Parathyroid adenoma (tissue), 2 donors: ENCODE results near the gene GDA.

ENCODE experiments used
- H2AFZ ChIP-seq: fragments of 300-600 bp; sonication (generic); one replicate; pipeline ENCODE4 v1.7.0; 2017; ENCODE audit warnings: antibody characterized with exemption, mild to moderate bottlenecking
- H3K27ac ChIP-seq: fragments of 300-600 bp; sonication (generic); one replicate; pipeline ENCODE4 v1.7.0; 2017
- H3K27me3 ChIP-seq: fragments of 300-600 bp; sonication (generic); one replicate; pipeline ENCODE4 v1.7.0; 2017; ENCODE audit warnings: low read length; ENCODE audit not compliant: control insufficient read depth, insufficient read depth
- H3K36me3 ChIP-seq: fragments of 300-600 bp; sonication (generic); one replicate; pipeline ENCODE4 v1.7.0; 2017; ENCODE audit warnings: low read length; ENCODE audit not compliant: control insufficient read depth, insufficient read depth
- H3K4me1 ChIP-seq: fragments of 300-600 bp; sonication (generic); one replicate; pipeline ENCODE4 v1.7.0; 2017; ENCODE audit warnings: control low read depth
- H3K4me2 ChIP-seq: fragments of 300-600 bp; sonication (generic); one replicate; pipeline ENCODE4 v1.7.0; 2017; ENCODE audit warnings: low read length
- H3K4me3 ChIP-seq: fragments of 300-600 bp; sonication (generic); one replicate; pipeline ENCODE4 v1.7.0; 2017; ENCODE audit warnings: low read depth, low read length
- H3K79me2 ChIP-seq: fragments of 300-600 bp; sonication (generic); one replicate; pipeline ENCODE4 v1.7.0; 2017; ENCODE audit warnings: control low read depth
- H3K9ac ChIP-seq: fragments of 300-600 bp; sonication (generic); one replicate; pipeline ENCODE4 v1.7.0; 2017; ENCODE audit warnings: mild to moderate bottlenecking
- H3K9me3 ChIP-seq: fragments of 300-600 bp; sonication (generic); one replicate; pipeline ENCODE4 v1.7.0; 2017; ENCODE audit warnings: low read length; ENCODE audit not compliant: control insufficient read depth
- CTCF ChIP-seq: fragments of 300-600 bp; sonication (generic); IDR thresholded peaks from one replicate; pipeline ENCODE4 v1.7.0; 2017; ENCODE audit warnings: antibody characterized with exemption, mild to moderate bottlenecking
- donor health status: primary hyperparathyroidism.

GDA gene

GRCh38 chr9:72210522-72210921 is 61.3 kb downstream of the GDA start:
- no peaks in the 10 kb centered on the region for H3K36me3 ChIP-seq
- no peaks in the 10 kb centered on the region for H3K79me2 ChIP-seq
- no peaks in the 10 kb centered on the region for H3K27me3 ChIP-seq
- H3K4me2 ChIP-seq: no peak overlapping the region
- H3K4me3 ChIP-seq: no peak overlapping the region
- TF ChIP-seq CTCF: no peak
- H2AFZ ChIP-seq: no peak overlapping the region
- H3K4me1 ChIP-seq: no peaks in the 10 kb centered on the region
- H3K9ac ChIP-seq: no peak overlapping the region
- H3K27ac ChIP-seq: no peak overlapping the region
- no peaks in the 10 kb centered on the region for H3K9me3 ChIP-seq

GRCh38 chr9:72211047-72211446 is 61.8 kb downstream of the GDA start:
- no peak for TF ChIP-seq CTCF
- Histone ChIP-seq H3K27me3 (no peaks in the 10 kb centered on the region), H3K79me2 (no peaks in the 10 kb centered on the region), H3K4me1 (no peaks in the 10 kb centered on the region), H3K9me3 (no peaks in the 10 kb centered on the region), H3K4me2 (no peak overlapping the region), H3K9ac (no peak overlapping the region), H2AFZ (no peak overlapping the region), H3K4me3 (no peak overlapping the region), H3K36me3 (no peaks in the 10 kb centered on the region), H3K27ac (no peak overlapping the region)

GRCh38 chr9:72213906-72214305 is 64.7 kb downstream of the GDA start:
- H2AFZ ChIP-seq: no peak overlapping the region
- no peak overlapping the region for H3K27ac ChIP-seq
- no peaks in the 10 kb centered on the region for H3K79me2 ChIP-seq
- no peaks in the 10 kb centered on the region for H3K4me1 ChIP-seq
- H3K4me2 ChIP-seq: no peak overlapping the region
- H3K36me3 ChIP-seq: no peaks in the 10 kb centered on the region
- H3K9ac ChIP-seq: no peak overlapping the region
- no peaks in the 10 kb centered on the region for H3K27me3 ChIP-seq
- H3K9me3 ChIP-seq: no peaks in the 10 kb centered on the region
- no peak for TF ChIP-seq CTCF
- no peak overlapping the region for H3K4me3 ChIP-seq

- no peaks in the 10 kb centered on the region for H3K79me2 ChIP-seq
- H3K36me3 ChIP-seq: no peaks in the 10 kb centered on the region
- H3K27ac ChIP-seq: no peak overlapping the region
- no peak overlapping the region for H2AFZ ChIP-seq
- H3K4me2 ChIP-seq: no peak overlapping the region
- no peak for TF ChIP-seq CTCF
- H3K9me3 ChIP-seq: no peaks in the 10 kb centered on the region
- H3K4me3 ChIP-seq: no peak overlapping the region
- no peaks in the 10 kb centered on the region for H3K27me3 ChIP-seq
- no peak overlapping the region for H3K9ac ChIP-seq
- H3K4me1 ChIP-seq: no peaks in the 10 kb centered on the region
Observed at GRCh38 chr9:72217306-72217842, 68.1 kb downstream of the GDA start.

GRCh38 chr9:72220589-72220988 is 71.3 kb downstream of the GDA start:
- no peak for TF ChIP-seq CTCF
- no peaks in the 10 kb centered on the region for H3K36me3 ChIP-seq

More at GRCh38 chr9:72220589-72220988, 71.3 kb downstream of the GDA start:
- H3K4me2 ChIP-seq: no peak overlapping the region
- no peaks in the 10 kb centered on the region for H3K9me3 ChIP-seq
- no peak overlapping the region for H3K4me3 ChIP-seq
- H3K4me1 ChIP-seq: no peaks in the 10 kb centered on the region
- no peaks in the 10 kb centered on the region for H3K27me3 ChIP-seq
- H3K9ac ChIP-seq: no peak overlapping the region
- H3K79me2 ChIP-seq: no peaks in the 10 kb centered on the region
- H2AFZ ChIP-seq: no peak overlapping the region
- no peak overlapping the region for H3K27ac ChIP-seq
